Activated B cell treated with CpG ODN at 0.5 μM for 24 hours (primary cell): ENCODE measurements around the gene C16orf89. TPM values are rescaled to one million over a fixed set of nuclear protein-coding genes. Genes with fewer than 3 reads are reported as not detected.

ENCODE experiments used
- ATAC-seq: fragments of 200-7000 bp; cut with Tn5 transposase; one replicate; pipeline ENCODE4 v1.10.0; 2021; ENCODE audit warnings: low read depth, mild to moderate bottlenecking, moderate library complexity
- CTCF ChIA-PET: fragments of 350-600 bp; sonication (Branson Sonifier 250); formaldehyde crosslinking; loops from one replicate; lab custom pipeline; 2021; ENCODE audit warnings: antibody characterized with exemption; lab: Charles Lee
- POLR2A ChIA-PET: fragments of 350-600 bp; sonication (Branson Sonifier 250); formaldehyde crosslinking; loops from one replicate; lab custom pipeline; 2021; ENCODE audit warnings: antibody characterized with exemption; lab: Charles Lee
- DNase-seq: peaks from one replicate; pipeline ENCODE4 v3.0.0; 2022
- H3K27ac Mint-ChIP-seq: one replicate; pipeline ENCODE4 v1.8.0; 2020; ENCODE audit warnings: mixed read lengths
- H3K27me3 Mint-ChIP-seq: one replicate; pipeline ENCODE4 v1.8.0; 2021; ENCODE audit warnings: mixed read lengths
- H3K36me3 Mint-ChIP-seq: one replicate; pipeline ENCODE4 v1.8.0; 2021; ENCODE audit warnings: low read depth, mixed read lengths
- H3K4me1 Mint-ChIP-seq: one replicate; pipeline ENCODE4 v1.8.0; 2021; ENCODE audit warnings: mixed read lengths
- H3K4me3 Mint-ChIP-seq: one replicate; pipeline ENCODE4 v1.8.0; 2020; ENCODE audit warnings: mild to moderate bottlenecking, mixed read lengths
- H3K9me3 Mint-ChIP-seq: one replicate; pipeline ENCODE4 v1.8.0; 2020; ENCODE audit warnings: mixed read lengths
- CTCF ChIP-seq: fragments of 200-600 bp; IDR thresholded peaks from one replicate; pipeline ENCODE4 v1.8.0; 2022; ENCODE audit warnings: antibody characterized with exemption, mild to moderate bottlenecking
- intact Hi-C: fragments of 100-400 bp; cut with micrococcal nuclease; formaldehyde crosslinking; loops from one replicate; pipeline ENCODE4 v1.15.1; 2024
- total RNA-seq: library from RNA; stranded (reverse); gene quantifications from 2 replicates; pipeline ENCODE4 v1.2.3, GENCODE V29; 2022

C16orf89 gene
- total RNA-seq, 1 donor from 2014 or later = not detected

GRCh38 chr16:5073279-5073629 is 7.5 kb upstream of the C16orf89 start:
- Mint-ChIP-seq H3K27me3 (no peaks in the 10 kb centered on the region), H3K9me3 (no peaks in the 10 kb centered on the region), H3K4me1 (peaks cover 25% of the 10 kb centered on the region), H3K4me3 (peak overlapping the region; percentile 70), H3K36me3 (peaks cover 40% of the 10 kb centered on the region), H3K27ac (peak overlapping the region; percentile 68)
- POLR2A ChIA-PET = interaction anchor here (1.2 kb wide), 1 partner anchor 339 kb away, joined by 3 read pairs; the partner anchor contains the start of genes ANKS3 and DNAAF8
- CTCF ChIA-PET = interaction anchor here (3.0 kb wide), 1 partner anchor 18 kb away, joined by 10 read pairs; no protein-coding TSS in a partner anchor
- ATAC-seq (no peak), DNase-seq (no peak)
- no peak for TF ChIP-seq CTCF
- intact Hi-C loops = loop anchor here (5.0 kb wide), 1 partner anchor 226 kb away; the partner anchor contains the start of genes GLYR1 and UBN1

GRCh38 chr16:5072334-5073278 is 6.8 kb upstream of the C16orf89 start:
- ATAC-seq (no peak), DNase-seq (no peak)
- H3K4me1 Mint-ChIP-seq = peaks cover 25% of the 10 kb centered on the region
- POLR2A ChIA-PET = interaction anchor here (1.2 to 2.0 kb wide), 4 partner anchors 26 to 721 kb away, joined by 3 to 19 read pairs (median 6); partner anchors contain the start of genes ANKS3, DNAAF8, NAGPA and PAM16
- no peaks in the 10 kb centered on the region for H3K27me3 Mint-ChIP-seq
- CTCF ChIA-PET = interaction anchor here (0.7 to 3.0 kb wide), 2 partner anchors 16 to 19 kb away, joined by 3 to 10 read pairs; no protein-coding TSS in a partner anchor
- peaks cover 33% of the 10 kb centered on the region for H3K36me3 Mint-ChIP-seq
- intact Hi-C loops = loop anchor here (1.0 to 5.0 kb wide), 2 partner anchors 25 to 225 kb away; partner anchors contain the start of genes EEF2KMT, GLYR1 and UBN1
- peak overlapping the region; percentile 94 for H3K27ac Mint-ChIP-seq
- no peaks in the 10 kb centered on the region for H3K9me3 Mint-ChIP-seq
- peak overlapping the region; percentile 96 for H3K4me3 Mint-ChIP-seq
- TF ChIP-seq CTCF = no peak

- ChIA-PET POLR2A (interaction anchor here (1.7 to 2.0 kb wide), 4 partner anchors 27 to 721 kb away, joined by 5 to 19 read pairs (median 6); partner anchors contain the start of genes NAGPA and PAM16), CTCF (interaction anchor here (0.7 kb wide), 1 partner anchor 16 kb away, joined by 3 read pairs; no protein-coding TSS in a partner anchor)
- no peak for TF ChIP-seq CTCF
- H3K27me3 Mint-ChIP-seq = peaks cover 3% of the 10 kb centered on the region
- H3K27ac Mint-ChIP-seq = peak within 1 kb of the TSS; percentile 94
- H3K9me3 Mint-ChIP-seq = no peaks in the 10 kb centered on the region
- peaks cover 29% of the 10 kb centered on the region for H3K36me3 Mint-ChIP-seq
- H3K4me3 Mint-ChIP-seq = peak within 1 kb of the TSS; percentile 96
- H3K4me1 Mint-ChIP-seq = peaks cover 25% of the 10 kb centered on the region
- ATAC-seq (peak; percentile 91), DNase-seq (peak; percentile 86)
- intact Hi-C loops = loop anchor here (1.0 to 5.0 kb wide), 3 partner anchors 25 to 225 kb away; partner anchors contain the start of genes EEF2KMT, GLYR1, NAGPA and UBN1
Observed at GRCh38 chr16:5071681-5072333, 6.1 kb upstream of the C16orf89 start, which contains the start of gene ALG1. TSS of gene ALG1 (plus strand) at chr16:5071843. CDS start at chr16:5071850, 7 bp downstream.

GRCh38 chr16:5071341-5071680 is 5.6 kb upstream of the C16orf89 start:
- Mint-ChIP-seq H3K36me3 (peaks cover 26% of the 10 kb centered on the region), H3K9me3 (no peaks in the 10 kb centered on the region), H3K4me3 (peak overlapping the region; percentile 96), H3K4me1 (peaks cover 25% of the 10 kb centered on the region), H3K27ac (peak overlapping the region; percentile 94), H3K27me3 (peaks cover 3% of the 10 kb centered on the region)
- DNase-seq (no peak), ATAC-seq (no peak)
- ChIA-PET CTCF (no interaction called here), POLR2A (interaction anchor here (1.7 to 2.0 kb wide), 4 partner anchors 27 to 720 kb away, joined by 5 to 19 read pairs (median 6); partner anchors contain the start of genes NAGPA and PAM16)
- no peak for TF ChIP-seq CTCF
- intact Hi-C loops = loop anchor here (1.0 to 5.0 kb wide), 2 partner anchors 38 to 224 kb away; partner anchors contain the start of genes GLYR1, NAGPA and UBN1
